Stimulated activated CD4-positive, alpha-beta T cell treated with anti-CD3 and anti-CD28 coated beads, TNF-alpha, amount 100 ng/mL, for 24 hours (primary cell): ENCODE measurements around the gene XCR1.
"Not testable (repeated sequence)": the region's sequence is repeated elsewhere in the genome, so short reads cannot be mapped to it uniquely, and the experiment has no call there.

Source experiments
- DNase-seq, 3 experiments: peaks; one replicate each; pipeline ENCODE4 v3.0.0-alpha.2; 2020; ENCODE audit warnings: low read depth in 3 of 3

Gene XCR1, protein sequence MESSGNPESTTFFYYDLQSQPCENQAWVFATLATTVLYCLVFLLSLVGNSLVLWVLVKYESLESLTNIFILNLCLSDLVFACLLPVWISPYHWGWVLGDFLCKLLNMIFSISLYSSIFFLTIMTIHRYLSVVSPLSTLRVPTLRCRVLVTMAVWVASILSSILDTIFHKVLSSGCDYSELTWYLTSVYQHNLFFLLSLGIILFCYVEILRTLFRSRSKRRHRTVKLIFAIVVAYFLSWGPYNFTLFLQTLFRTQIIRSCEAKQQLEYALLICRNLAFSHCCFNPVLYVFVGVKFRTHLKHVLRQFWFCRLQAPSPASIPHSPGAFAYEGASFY

DNA sequence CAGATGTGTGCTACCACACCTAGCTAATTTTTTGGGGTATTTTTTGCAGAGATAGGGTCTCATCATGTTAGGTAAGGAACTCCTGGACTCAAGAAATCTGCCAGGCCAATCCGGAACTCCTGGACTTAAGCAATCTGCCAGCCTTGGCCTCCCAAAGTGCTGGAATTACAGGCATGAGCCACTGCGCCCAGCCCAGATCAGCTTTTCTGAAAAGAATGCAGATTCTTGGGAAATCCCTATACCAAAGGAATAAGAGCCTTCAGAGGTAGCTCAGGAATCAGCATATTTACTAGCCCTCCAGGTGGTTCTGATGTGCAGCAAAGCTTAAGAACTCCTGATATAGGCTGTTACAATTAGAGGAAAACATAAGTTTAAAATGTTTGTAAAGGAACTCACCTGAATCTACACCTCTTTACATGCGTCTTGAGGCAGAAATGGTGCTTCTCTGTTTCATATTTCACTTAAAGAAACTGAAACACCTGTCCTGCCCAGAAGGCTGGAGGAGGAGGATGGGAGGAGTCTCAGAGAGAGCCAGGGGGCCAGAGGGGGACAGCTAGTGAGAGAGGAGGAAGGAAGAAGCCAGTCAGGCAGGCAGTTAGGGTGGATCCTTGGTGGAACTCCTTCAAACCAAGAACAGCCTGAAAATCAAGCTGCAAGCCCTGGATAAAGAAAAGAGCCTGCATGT, at the start of gene XCR1:
XCR1 (minus strand) TSS at position 463 of the 685 bp plus-strand sequence. CDS start 5,536 bp downstream, outside the sequence.
- no peak for DNase-seq

DNA sequence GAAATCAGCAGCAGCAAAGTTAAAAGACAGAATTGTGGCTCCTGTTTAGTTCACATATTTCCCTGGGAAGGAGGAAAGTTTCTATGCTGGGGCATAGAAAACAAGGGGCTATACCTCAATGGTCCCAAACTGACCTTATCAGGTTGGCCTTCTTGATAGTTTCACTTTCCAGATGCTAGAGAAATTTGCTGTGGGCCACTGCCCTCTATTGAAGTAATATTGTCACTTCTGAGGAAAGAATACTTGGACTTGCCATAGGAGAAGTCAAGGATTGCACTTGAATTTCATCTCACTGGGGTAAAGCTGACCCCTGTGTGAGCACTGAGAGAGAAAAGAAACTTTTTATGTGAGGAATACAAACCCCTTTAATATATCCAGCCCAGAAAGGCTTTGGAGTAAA, 49.3 kb upstream of the XCR1 start:
- DNase-seq: no peak

DNA sequence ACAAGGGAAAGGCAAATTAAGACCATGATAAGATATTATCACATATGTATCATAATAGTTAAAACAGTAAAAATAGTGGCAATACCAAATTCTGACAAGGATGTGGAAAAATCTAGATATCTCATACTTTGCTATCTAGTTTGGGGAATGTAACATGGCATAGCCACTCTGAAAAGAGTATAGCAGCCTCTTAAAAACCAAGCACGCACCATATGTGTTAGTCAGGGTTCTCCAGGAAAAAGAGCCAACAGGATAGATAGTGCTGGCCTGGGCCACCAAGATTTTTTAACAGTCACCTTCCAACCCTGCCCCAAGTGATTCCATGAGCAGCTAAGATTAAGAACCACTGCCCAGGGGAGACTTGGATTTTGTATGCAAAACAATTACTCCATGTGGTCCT, 48.5 kb upstream of the XCR1 start:
- no peak for DNase-seq

DNA sequence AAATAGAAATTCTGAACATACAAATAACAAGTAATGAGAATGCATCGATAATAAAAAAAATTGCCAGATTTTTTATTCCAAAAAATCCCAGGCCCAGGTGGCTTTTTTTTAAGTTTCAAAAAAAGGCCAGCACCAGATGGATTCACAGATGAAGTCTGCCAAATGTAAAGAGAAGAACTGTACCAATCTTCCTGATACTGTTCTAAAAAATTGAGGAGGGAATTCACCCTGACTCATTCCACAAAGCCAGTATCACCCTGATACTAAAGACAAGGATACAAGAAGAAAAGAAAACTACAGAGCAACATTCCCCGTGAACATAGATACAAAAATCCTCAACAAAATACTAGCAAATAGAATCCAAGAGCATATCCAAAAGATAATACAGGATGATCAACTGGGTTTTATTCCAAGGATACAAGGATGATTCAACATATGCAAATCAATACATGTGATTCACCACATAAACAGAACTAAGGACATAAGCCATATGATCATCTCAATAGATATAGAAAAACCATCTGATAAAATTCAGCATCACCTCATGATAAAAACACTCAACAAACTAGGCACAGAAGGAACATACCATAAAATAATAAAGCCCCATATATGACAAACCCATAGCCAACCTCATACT, 44.1 kb upstream of the XCR1 start:
- no peak for DNase-seq

DNA sequence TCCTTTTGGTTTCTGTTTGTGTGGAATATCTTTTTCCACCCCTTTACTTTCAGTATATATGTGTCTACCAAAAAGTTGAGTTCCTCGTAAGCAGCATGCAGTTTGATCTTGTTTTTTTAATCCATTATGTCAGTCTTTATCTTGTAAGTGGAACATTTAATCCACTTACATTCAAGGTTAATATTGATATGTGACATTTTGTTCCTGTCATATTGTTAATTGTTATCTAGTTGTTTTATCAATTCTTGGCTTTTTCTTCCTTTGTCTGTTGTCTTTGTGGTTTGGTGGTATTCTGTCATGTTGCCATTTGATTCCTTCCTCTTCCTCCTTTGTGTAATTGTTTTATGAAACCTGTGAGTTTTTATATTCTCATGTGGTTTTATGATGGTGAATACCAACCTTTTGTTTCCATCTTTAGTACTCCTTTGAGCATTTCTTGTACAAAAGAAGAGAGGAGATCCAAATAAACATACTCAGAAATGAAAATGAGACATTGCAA, 43.4 kb upstream of the XCR1 start:
- no peak for DNase-seq

DNA sequence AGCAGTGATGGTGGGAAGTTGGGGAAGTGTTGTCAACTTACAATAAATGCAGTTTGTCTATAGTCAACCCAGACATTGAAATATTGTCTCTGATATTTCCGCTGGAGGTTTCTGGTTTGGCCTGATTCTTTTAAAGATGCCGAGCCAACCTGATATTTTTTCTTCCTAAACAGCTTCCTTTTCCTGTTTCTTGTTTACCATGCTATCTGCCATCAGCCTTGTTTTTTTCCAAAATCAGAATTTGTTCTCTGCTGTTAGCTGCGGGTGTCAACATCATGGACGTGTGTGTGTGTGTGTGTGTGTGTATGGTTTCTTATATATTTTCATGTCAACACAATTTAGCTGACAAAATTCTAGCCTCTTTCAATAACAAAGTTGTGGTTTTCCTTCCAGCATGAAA, 41.2 kb upstream of the XCR1 start:
- no peak for DNase-seq

DNA sequence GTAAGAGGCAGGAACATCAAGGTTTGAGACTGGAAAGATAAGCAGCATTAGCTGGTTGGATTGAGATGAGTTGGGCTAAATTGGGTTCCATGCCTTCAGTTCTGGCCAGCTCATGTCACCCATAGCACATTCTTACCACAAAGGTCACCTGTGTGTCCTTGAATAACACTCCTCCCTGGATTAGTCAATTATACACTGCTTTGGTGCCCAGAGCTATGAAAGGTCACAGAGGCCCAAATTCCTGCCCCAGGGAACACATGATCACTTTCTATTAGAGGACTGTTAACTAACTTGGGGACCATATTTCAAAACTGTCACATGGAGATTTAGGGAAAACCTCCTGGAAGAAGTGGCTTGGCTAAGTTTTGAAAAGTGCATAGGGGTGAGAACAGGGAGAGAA, 40.1 kb upstream of the XCR1 start:
- DNase-seq: no peak

DNA sequence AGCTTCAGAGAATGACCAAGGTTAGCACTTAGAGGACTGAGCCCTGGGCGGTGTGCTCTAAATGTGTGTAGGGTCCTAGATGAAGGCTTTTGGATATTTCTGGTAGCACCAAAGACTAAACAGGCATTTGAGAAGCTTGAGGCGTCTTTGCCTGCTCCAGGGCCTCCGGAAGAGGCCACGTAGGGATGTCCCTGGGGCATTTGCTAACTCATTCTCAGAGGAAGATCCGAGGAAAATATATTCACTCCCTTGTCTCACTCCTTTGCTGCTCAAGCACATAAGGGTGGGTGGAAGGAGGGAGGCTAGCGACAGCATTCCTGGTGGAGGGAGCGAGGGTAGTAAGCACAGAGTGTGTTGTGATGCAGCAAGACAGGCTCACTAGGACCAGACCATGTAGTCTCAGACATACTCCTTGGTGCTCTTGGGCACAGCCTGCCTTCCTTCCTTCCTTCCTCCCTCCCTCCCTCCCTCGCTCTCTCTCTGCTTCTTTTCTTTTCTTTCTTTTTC, 38.5 kb upstream of the XCR1 start:
- no peak for DNase-seq

DNA sequence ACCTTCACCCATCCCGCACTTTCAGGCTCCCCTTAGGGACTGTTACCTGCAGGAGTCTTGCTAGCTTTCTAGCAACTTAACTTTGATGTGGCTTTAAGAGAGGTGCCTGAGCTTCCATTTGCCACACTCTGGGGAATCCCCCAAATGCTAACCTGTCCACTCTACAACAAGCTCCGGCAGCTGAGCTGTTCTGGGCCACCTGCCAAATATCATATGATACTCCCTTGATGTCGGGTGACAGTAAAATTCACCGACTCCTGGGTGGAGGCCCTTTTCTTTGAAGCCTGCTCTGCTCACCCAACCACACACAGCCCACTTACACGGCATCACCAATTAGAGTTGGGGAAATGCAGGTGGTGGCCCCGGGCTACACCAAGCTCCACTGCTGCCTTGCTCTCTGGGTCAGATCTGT, 38.0 kb upstream of the XCR1 start:
- peak; percentile 62 to 77 (median 71) for DNase-seq

DNA sequence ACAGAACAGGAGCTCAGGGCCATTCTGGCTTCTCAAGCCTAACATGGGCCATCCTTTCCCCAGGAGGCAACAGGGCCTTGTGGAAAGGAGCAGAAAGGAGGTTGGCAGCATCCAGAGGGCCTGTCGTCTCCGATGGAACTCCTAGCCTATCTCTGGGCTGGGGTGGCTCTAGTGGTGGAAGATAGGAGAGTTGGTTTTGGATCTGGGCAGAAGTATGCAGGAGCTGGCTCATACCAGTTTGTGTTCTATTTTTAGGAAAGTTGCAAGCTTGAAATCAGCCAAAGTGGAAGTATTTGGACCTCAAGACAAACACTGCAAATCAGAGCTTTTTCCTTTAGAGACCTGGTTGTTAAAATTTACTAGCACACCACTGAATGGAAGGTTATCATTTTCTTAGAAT, 35.4 kb upstream of the XCR1 start:
- no peak for DNase-seq

DNA sequence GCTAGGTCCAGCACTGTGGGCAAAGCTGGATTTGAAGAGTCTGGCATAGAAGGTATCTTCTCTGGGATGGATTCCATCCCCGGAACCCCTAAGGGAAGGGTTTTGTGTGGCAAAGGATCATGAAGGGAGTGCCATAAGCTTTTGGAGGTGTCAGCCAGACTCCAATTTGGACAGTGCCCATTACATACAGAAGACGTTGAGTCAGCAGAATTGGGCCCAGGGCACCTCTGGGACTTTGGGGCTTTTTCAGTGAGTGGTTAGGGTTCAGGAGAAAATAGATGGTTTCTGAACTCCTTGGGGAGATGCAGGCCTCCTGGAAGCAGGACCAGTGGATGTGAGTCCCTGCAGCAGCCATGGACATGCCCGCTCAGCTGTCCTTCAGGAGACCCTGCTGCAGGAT, 34.6 kb upstream of the XCR1 start:
- no peak for DNase-seq

DNA sequence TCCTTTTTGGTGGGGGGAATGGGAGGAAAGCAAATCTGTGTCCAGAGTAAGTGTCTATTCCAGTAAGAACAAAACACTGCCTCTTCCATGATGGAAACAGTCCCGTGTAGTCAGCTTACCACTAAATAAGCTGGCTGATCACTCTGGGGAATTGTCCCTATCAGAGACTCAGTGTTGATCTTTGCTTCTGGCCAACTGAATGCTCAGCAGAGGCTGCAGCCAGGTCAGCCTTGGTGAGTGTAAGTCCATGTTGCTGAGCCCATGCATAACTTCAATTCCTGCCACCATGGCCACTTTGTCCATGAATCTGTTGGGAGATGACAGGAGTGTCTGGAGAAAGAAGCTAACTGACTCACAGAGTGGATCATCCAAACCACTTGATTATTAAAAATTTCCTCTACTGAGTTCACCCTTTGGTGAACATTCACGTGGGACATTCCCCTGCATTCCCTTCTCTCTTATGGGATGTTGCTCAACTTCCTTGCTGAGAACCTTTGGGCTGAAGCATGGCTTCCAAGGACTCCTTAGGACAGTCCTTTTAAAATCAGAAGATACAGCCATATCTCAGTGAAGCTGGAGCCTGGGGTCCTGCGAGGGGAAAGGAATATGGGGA, 33.9 kb upstream of the XCR1 start:
- DNase-seq: no peak

DNA sequence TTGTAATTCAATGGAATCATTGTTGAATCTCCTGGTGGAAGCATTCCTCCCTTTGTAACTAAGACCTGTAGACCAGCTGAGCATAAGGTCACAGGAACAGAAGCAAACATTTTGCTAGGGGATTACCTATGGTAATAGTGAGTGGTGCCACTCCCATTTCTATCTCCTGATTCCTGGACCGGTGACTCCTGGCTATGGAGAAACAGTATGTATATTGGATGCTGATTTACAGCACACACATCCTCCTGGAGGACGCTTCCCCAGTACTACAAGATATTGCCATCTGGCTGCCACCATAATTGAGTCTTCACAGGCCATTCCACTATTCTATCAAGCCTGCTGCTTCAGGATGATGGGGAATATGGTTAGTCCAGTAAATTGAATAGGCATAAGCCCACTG, 33.3 kb upstream of the XCR1 start:
- DNase-seq: no peak

DNA sequence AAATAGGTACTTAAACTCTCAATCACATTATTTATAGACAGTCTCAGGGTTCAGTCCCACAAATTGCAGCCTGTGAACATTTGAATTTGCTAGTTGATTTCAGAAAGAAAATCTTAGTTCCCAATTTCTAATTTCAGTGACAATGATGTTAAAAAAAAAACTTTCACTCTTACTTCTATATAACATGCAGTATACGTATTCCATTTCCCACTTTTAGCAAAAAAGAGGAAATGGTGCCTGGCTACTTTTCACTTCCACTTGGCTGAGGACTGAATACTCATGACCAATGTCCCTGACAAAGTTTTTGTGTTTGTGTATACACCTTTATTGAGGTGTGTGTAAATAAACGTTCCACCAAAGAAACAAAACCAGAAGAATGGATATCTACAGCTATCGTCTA, 32.1 kb upstream of the XCR1 start:
- DNase-seq: no peak

DNA sequence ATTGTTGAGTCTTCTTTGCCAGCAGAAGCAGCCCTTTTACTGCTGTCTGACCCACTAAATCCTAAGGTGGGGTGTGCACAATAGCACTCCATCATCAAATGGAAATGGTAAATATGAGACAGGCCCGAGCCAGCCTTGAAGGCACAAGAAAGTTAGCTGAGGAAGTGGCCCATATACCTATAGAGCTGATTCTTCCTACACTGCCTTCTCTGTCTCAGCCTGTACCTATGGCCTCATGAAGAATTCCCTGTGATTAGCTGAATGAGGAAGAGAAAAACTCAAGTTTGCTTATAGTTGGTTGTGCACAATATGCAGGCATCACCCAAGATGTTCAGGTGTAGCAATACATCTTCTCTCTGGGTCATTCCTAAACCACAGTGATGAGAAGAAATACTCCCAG, 31.7 kb upstream of the XCR1 start:
- DNase-seq: no peak

DNA sequence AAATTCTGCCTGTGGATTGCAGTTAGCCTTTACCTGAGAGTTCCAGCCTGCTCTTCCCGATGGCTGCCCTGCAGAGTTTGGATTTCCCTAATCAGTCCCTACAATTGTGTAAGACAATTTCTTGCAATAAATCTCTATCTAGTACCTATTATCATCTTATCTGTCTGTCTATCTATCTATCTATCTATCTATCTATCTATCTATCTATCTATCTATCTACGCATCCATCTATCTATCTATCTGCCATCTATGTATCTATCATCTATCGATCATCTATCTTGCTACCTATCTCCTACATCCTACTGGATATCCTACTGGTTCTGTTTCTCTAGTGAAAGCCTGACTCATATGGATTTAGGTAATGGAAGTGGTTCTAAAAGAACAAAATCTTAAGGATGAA, 30.4 kb upstream of the XCR1 start:
- no peak for DNase-seq

DNA sequence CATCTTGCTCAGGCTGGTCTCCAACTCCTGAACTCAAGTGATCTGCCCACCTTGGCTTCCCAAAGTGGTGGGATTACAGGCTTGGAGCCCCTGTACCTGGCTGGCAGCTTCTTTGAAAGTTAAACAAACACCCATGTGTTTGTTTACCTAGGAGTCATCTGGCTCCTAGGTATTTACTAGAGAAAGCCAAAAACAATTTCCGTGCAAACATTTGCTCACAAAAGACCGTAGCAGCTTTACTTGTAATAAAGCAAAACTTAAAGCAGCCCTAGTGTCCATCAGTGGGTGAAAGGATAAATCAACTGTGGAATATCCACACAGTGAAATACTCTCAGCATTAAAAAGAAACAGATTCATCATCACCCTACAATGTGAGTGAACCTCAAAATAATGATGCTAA, 29.4 kb upstream of the XCR1 start:
- no peak for DNase-seq

DNA sequence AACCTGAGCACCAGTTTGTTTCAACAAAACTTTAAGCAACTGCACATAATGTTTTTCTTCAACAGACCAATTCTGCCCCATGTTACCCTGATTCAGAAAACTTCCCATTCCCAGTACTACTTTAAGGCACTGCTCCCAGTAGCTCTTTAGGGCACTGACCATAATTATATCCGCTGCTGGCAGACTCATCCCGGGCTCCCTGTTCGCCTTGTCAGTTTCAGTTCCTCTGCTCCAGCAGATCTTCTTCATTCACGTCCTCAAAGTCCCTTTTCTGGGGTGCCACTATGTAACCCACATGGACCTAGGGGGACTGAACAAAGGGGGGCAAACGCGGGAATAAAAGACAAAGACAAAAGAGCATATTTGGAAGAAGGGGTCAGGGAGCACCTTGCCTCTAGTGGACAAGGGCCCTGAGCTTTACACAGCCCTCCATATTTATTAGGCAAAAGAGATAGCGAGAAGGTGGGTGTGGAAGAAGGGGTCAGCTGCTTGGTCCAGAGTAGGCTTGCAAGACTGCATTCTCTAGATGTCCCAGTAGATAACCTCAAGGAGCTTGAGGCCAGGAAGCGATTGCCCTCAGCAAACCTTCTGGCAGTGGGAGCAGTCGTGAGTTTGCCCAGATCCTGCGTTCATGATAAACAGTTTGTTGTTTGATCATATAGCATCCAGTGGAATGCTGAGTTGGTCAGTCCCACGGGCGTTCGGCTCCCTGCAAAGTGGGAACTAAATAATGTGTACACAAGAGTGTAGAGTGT, 26.7 kb upstream of the XCR1 start:
- DNase-seq: not testable (repeated sequence)

DNA sequence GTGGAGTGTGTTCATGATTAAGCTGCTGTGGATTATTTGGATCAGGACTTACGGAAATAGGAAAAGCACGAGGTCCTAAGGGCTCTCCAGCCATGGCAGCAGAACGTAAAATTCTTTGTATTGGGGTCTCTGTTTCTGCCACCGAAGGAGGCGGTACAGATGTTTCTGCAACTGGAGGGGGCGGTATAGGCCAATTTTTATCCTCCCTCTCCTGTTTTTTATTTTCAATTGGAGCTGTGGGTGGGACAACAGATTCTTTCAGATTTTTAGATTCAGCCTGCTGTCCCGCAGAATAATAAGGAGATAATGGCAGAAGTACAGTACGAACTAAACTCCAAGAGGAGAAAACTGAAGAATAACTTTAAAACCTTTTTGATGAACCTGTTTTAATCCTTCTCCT, 26.0 kb upstream of the XCR1 start:
- not testable (repeated sequence) for DNase-seq

DNA sequence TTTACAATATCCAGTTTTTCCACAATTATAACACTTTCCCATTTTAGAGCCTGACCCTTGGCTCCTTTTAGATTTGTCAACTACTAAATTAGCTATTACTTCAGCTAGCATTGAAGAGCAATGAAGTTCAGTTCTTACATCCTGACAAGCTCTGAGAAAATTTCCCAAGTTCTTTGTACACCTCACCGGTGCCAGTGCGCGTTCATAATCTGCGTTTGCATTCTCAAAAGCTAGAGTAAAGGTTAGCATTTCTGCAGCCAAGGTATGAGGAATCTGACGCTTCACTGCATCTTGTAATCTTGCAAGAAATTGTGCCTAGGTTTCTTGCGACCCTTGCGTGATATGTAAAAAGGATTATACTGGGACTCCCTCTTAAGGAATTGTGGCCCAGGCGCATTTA, 25.2 kb upstream of the XCR1 start:
- DNase-seq: no peak

DNA sequence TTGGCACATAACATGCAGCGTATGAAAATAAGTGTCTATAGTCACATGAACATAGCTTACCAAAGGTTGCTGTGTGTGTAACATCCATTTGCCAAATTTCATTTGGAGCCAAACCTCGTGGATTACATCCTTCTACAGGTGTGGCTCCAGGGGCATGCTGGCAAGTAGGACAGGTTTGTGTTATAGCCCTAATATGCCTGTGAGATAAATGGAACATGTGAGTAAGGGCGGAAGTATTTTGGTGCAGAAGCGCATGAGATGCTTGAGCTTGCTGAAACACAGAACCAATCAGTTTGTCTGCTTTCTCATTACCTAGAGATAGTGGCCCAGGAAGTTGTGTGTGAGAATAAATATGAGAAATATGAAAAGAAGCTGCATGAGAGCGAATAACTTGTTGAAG, 21.8 kb upstream of the XCR1 start:
- DNase-seq: no peak

DNA sequence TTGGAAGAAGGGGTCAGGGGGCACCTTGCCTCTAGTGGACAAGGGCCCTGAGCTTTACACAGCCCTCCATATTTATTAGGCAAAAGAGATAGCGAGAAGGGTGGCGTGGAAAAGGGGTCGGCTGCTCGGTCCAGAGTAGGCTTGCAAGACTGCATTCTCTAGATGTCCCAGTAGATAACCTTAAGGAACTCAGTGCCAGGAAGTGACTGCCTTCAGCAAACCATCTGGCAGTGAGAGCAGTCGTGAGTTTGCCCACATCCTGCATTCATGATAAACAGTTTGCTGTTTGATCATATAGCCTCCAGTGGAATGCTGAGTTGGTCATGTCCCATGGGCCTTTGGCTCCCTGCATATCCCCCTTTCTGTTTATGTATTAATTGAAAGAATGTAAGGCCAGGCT, 18.9 kb upstream of the XCR1 start:
- DNase-seq: peak in 1 of 3 experiments; percentile 5
